HG03175 (cell line): ENCODE measurements around the gene DMRTC2.

Source experiments
- ATAC-seq: cut with Tn5 transposase; IDR thresholded peaks from one replicate; pipeline ENCODE4 v1.9.1; 2021; ENCODE audit warnings: mild to moderate bottlenecking, moderate library complexity; ENCODE audit not compliant: unreplicated experiment

DMRTC2 gene

DNA sequence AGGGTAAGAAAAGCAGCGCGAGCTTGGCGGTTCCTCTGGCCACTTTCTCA is at the start of gene DMRTC2:
Gene DMRTC2 (plus strand): TSS at position 42 of the 50 bp plus-strand sequence. CDS start 2,387 bp downstream, outside the sequence.
- no peak for ATAC-seq

DNA sequence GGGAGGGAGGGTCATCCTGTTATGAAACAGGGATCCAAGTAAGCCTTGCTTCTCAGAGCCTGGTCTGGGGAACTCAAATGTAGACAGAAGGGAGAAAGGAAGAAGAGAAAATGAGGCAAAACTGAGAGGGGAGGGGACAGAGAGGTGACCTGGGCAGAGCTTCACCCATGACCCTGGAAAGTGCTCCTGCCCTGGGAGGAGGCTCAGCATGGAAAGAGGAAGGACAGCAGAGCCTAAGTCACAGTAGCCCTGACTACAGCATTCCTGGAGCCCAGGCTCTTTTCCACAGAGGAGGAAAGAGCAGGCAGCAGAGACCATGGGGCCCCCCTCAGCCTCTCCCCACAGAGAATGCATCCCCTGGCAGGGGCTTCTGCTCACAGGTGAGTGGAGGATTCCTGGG is 48.5 kb upstream of the DMRTC2 start, which contains the start of gene CEACAM3:
Gene CEACAM3 (plus strand): TSS at position 226 of the 400 bp plus-strand sequence. CDS start 91 bp downstream, at position 317.
- no peak for ATAC-seq

DNA sequence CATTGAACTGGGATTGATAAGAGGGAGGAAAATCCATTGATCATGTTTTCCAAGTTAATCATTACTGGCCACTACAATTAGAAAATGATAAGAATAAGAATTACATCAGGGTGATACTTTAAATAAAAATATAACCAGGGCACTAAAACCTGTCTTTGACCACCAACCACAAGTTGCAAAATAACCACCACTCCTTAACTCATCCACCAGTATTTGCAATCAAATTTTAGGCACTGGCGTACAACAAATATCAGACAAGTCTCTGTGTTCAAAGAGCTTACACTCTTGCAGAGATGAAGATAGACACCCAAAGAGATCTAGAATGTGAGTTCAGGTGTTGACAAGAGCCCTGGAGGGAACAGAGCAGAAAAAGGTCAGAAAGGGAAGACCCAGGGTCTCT is 47.9 kb upstream of the DMRTC2 start:
- no peak for ATAC-seq

DNA sequence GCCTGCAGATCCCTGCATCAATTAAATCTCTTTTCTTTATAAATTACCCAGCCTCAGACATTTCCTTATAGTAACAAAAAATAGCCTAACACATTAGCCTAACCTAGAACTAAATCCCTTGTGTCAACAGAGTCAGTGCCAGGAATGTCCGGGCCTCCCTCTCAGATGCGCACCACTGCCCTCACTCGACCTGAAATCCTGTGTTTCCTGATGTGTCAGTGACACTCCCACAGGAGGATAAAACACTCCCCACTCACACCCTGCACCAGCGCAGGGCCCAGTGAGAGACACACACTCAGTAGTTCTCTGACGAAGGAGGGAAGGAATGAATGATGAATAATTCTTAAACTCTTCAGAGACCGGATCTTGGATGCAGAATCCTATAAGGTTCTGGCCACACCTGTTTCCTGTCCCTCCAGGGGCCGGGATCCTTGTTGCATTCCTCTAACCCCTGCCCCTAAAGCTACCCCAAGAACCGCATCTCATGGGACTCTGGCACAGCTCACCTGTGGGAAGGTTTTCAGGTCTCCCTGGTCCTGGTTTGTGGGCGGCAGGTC is 45.3 kb upstream of the DMRTC2 start:
- ATAC-seq, result no peak

DNA sequence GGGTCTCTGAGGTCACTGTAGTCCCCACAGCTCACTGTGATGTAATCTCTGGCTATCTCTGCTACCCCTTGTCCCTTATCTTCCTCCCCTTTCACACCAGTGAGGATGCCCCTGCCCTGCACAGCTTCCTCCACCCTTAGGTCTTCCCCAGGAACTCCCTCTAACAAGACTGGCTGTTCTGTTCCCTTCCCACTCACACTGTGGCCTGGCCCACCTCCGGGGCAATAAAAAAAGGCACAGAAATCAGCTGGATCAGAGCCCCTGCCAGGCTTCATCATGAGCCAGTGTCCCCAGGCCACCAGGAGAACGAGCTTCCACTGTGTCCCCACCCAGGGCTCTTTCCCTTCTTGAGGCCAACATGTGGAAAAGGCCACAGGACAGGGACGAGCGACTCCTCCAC is 43.8 kb upstream of the DMRTC2 start:
- no peak for ATAC-seq

DNA sequence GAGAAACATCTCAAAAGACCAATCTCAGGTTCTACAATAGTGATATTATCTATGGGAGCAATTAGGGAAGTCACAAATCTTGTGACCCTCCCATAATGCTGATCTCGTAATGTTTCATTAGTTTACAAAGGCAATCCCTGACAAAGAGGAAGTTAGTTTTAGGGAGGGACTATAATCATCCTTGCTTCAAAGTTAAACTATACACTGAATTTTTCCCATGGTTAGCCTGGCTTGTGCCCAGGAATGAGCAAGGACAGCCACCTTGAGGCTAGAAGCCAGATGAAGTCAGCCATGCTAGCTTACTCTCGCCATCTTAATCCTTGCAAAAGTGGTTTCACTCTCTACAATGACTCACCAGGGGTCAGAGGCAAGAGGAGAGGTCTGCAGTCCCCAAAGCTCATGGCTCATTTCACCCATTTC is 43.0 kb upstream of the DMRTC2 start:
- ATAC-seq, result no peak

DNA sequence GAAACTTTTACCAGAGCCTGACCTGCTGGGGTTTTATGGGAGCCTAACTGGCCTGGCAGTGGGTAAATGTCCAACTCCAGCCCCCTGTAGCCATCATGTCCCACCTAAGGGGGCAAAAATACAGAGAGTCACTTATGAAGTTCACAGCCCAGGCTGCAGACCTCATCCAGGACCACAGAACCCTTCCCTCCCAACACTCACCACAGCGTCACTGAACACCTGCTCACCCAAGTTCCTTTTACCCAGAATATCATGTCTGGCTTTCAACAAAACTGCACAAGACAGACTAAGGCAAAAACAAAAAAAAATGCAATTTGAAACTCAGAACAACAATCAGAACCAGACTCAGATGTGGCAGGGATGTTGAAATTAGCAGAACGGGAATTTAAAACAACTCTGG is 42.1 kb upstream of the DMRTC2 start:
- ATAC-seq, result no peak

DNA sequence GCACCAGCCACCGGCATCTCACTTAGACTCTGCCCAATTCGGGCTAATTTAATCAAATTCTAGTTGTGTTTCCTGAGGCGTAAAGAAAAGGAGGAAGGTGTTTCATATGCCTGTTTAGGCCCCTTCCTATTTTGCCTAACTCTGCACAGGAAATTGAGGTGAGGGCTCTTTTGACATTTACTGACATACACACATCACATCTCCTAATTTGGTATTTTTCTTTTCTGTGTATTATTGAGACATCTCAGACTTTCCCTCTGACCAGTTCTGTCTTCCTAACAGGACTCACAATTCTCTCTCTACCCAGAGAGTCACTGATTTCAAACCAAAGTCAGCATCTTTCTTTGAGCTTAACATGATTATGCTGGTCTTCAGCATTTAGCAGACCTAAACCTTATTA is 40.5 kb upstream of the DMRTC2 start:
- ATAC-seq, result no peak

DNA sequence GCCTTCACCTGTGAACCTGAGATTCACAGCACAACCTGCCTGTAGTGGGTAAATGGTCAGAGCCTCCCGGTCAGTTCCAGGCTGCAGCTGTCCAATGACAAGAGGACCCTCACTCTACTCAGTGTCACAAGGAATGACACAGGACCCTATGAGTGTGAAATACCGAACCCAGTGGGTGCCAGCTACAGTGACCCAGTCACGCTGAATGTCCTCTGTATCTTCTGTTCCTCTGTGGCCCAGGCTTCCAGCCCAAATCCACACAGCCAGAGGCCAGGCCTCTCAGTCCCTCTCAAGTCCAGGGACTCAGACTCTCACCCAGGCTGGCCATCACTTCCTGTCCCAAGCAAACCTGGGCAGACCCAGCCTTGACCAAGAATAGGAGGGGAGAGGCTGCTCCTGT is 37.7 kb upstream of the DMRTC2 start:
- ATAC-seq, result no peak

DNA sequence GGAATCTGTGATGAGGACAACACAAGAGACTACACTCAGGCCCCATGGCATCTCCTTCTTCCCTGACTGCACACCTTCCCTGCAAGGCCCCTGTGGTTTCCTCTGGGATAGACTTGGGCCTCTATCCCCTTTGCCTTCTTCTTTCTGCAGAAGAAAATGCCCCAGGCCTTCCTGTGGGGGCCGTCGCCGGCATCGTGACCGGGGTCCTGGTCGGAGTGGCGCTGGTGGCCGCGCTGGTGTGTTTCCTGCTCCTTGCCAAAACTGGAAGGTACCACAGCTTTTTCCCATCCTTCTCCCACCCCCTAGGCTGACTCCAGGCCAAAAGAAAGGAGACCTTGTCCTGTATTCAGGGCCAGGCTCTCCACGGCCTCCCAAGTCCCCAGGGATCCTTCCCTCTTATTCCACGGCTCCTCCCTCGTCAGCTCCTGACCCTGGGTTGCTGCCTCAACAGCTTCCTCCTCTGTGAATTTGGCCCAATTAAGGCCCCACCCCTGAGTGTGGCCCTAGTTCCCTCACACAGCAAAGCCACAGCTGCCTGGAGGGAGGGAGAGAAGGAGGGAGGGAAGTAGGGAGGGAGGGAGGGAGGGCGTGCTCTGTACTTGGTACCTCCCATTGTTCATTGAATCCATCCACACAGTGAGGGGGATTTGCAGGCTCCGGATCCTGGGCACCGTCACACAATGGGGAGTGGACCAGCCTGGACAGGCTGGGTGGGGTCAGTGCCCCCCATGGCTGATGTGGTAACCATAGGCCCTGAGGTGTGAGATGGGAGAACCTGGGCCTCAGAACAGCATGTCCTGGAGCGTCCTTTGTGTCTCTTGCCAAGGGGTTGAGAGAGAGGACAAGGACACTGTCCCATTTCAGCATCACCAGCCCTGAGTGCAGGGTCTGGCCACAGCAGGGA is 35.9 kb upstream of the DMRTC2 start:
- no peak for ATAC-seq

DNA sequence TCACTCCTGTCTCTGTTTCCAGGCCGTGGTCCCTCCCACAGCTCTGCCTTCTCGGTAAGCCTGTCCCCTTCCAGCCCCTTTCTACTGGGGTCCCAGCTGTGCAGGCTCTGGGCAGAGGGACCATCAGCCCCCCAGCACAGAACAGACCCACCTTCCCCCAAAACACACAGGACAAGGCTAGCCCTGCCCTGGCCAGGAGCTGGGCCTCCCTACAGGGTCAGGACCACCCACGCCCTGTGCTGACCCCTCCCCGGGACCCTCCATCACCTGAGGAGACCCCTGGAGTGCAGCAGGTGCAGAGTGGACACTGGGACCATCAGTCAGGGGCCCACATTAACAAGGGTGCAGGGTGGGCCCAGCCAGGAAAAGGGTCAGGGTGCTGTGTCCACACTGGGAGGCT is 34.5 kb upstream of the DMRTC2 start:
- ATAC-seq, result no peak

DNA sequence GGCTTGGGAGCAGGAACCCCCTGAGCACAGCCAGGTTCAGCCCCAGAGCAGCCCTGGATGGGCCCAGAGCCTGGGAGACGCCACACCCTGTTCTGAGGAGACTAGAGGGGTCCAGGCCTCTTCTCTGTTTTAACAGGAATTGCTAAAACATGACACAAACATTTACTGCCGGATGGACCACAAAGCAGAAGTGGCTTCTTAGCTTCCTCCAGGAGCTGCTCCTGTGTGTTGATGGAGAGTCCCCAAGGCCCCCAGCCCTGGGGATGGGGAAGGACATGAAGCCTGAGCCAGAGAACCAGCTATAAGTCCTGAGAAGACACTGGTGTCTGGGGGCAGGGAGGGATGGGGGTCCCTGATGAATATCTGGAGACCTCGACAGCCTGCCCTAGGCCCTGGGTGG is 33.8 kb upstream of the DMRTC2 start:
- no peak for ATAC-seq

DNA sequence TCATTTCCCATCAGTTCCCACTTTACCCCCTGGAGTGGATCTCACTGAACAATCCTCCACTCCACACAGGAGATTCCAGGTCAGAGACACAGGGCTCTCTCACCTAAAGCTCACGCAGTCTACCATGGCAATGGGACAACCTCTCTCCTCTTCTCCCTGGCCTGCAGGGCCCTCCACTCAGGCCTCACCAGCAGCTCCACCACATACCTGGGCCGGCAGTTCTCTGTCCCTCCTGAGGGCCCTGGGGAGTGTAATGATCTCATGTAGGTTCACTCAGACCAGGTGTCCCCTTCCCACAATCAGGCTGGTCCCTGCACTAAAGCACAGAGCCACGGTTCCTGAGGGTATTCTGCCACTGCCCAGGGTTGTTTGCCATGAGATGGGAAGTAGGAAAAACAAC is 32.9 kb upstream of the DMRTC2 start:
- no peak for ATAC-seq

DNA sequence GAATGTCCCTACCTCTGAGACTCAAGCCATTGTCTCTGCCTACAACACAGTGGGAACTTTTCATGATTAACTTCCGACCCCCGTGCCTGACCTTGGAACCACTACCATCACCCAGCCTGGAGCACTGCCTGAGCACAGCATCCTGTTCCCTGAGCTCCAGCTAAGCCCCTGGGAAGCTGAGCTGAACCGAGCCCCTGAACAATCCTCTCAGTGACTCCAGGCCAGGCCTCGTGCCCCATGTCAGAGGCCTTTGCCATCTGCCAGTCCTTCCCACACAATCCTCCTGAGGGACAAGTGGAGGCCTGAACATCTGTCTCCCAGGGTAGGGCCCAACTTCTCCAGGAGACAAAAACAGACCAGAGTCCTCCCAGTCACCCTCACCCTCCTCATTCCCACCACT is 30.9 kb upstream of the DMRTC2 start:
- ATAC-seq, result no peak

DNA sequence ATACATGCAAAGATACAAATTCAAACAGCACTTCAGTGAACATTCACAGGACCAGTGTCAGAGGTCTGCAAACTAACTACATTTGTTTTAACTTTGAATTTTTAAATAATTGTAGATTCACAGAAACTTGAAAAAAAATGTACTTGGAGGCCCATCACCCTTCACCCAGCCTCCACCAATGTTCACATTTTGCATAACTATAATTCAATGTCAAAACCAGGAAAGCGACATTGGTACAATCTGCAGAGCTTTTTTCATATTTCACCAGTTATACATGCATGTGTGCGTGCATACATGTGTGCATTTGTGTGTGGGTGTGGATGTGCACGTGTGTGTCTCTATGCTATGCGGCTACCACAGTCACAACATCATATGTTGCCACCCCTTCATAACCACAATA is 29.5 kb upstream of the DMRTC2 start:
- ATAC-seq, result no peak

DNA sequence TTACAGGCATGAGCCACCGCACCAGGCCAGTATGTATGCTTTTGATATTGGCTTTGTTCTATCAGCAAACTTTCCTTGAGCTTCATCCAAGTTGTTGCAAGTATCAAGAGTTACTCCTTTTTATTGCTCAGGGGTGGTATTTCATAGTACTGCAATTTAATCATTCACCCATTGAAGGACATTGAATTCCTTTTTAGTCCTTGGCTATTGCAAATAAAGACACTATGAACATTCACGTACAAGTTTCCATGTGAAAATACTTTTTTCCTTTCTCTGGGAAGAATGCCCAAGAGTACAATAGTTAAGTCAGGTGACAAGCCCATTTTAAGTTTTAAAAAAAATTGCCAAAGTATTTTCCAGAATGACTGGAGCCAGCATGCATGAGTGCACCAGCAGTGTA is 28.1 kb upstream of the DMRTC2 start:
- no peak for ATAC-seq

DNA sequence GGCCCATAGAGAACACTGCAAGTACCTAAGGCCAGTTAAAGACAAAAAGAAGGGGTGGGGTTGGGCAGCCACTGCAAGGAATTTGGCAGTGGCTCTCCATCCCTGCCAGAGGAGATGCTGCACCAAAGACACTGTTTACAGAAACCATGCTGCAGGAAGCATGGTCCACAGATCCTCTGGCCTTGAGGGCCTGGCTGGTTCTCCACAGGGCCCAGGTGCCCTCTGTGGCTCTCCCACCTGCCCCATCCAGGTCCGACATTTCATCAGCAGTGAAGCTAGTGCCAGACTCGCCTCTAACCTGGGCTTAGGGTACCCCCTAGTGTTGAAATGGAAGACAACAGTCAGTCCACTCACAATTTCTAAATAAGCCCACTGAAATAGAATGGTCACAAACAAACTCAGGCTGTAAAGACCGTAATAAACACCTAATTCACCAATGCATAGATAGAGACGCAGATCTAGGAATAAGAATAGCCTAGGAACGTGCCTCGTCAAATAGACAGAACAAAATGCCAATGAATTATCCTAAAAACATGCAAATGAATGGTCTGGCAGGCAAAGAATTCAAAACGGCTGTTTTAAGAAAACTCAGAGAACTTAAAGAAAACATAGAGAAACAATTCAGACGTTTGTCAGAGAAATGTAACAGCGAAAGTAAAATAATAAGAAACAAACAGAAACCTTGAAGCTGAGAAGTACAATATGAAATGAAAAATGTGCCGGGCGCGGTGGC is 23.7 kb upstream of the DMRTC2 start:
- no peak for ATAC-seq

DNA sequence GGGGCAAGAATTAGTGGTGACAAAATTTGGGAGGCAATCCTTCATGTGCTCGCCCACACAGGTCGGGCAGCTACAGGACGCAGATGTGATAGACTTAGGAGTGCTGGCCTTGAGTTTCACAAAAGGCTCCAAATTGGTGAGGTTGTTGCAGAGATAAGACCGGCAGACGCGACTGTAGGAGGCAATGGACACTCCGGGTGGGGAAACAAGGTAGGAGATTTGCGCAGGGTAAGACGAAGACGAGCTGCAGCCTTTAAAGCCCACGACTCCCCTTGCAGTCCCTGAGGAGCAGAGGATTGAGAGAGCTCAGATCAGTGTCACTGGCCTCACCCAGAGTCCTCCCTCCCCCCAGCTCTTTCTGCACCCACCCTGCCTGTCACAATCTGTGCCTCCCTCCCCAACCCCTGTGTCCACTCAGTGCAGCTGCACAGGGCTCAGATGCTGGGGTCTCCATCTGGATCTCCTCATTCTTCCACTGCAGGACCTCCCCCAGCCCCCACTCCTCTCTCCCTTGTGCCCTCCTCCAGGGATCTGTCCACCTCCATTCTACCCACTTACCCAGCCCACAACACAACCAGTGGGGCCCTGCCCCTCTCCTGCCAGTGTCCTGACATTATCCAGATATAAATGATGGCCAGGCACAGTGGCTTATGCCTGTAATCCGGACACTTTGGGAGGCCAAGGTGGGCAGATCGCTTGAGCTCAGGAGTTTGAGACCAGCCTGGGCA is 6.7 kb upstream of the DMRTC2 start:
- ATAC-seq, result no peak

DNA sequence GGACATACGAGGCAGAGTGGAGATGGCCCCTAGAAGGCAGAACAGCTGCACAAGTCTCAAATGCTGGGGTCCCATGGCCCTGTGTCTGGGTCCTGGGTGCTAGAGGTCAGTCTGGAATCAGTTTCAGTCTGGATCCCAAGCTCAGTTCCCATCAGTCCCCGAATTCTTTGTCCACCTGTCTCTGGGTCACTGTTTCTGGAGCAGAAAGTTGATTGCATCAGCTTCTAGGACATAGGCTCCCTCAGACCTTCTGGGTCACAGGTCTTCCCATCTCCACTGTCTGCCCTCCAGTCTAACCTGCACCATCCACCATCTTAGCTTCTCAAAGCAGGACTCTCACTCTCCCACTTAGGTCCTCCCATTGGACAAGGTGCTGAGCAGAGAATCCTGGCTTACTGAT is 5.6 kb upstream of the DMRTC2 start:
- no peak for ATAC-seq

DNA sequence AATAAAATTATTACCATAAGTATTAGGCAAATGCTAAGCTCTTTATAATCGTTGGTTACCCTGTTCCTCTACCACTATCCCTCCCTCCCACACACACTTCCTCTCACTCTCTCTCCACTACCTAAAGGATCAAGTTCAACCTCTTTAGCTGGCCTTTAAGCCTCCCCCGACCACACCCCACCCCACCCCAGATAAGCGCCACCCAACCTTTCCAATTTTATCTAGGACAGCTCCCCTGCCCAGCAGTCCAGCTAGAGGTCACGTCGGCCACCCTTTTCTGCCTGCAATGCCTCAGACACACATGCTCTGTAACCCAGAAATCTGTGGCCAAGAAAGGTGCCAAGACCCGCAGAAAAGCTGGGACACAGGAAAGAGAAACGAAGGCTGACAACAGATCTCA is 1.5 kb upstream of the DMRTC2 start:
- ATAC-seq, result no peak

DNA sequence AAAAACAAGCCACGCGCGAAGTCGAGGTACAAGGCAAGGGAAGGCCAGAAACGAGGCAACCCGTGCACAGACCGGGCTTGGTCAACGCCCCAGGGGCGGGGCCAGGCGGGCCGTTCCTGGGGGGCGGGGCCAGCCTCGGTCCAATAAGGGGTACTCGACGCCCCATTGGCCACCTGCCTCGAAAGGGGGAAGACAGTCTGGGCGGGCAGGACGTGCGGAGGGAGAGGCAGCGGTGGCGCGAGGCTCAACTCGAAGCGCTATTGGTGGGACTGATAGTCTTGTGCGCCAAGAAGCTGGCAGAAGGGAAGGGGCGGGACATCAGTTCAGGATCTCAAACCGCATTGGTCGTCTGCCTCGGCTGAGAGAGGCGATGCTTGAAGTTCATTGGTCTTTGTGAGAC is 241 bp upstream of the DMRTC2 start, which contains the start of gene LYPD4:
Gene LYPD4 (minus strand): TSS at position 83 of the 400 bp plus-strand sequence. CDS start 5,398 bp downstream, outside the sequence.
- no peak for ATAC-seq
